Upper lobe of left lung (tissue), 4 donors: ENCODE results near the gene MRPL18.

Experiments used
- CTCF ChIP-seq, 6 experiments: fragments of 450-650 bp in 4 of 6; fragments of 200-600 bp in 2 of 6; sonication (generic) in 2 of 6; IDR thresholded peaks; one replicate each; pipeline ENCODE4 v1.5.1; 2016 to 2019; ENCODE audit warnings: antibody characterized with exemption in 6 of 6
- POLR2A ChIP-seq, 4 donors: fragments of 450-650 bp; IDR thresholded peaks; one replicate each; pipeline ENCODE4 v1.5.1; 2016 to 2017; ENCODE audit warnings: antibody characterized with exemption in 4 of 4, mild to moderate bottlenecking in 2 of 4

GRCh38 chr6:159759645-159760044 lies 30.6 kb upstream of the MRPL18 start:
- TF ChIP-seq CTCF (IDR thresholded peaks at IDR 0.05), result no peak
- TF ChIP-seq POLR2A (IDR thresholded peaks at IDR 0.05), result no peak
